ENCODE data around the gene NELL2.

NELL2 gene

GRCh38 chr12:44663291-44663690, 212.8 kb downstream of the NELL2 start:
- no peak for TF ChIP-seq CTCF (IDR thresholded peaks at IDR 0.05; ENCODE audit: extremely low read depth, missing control alignments)
- DNase-seq (ENCODE audit: low spot score), result no peak

- no peak for TF ChIP-seq CTCF (IDR thresholded peaks at IDR 0.05; ENCODE audit: extremely low read depth, missing control alignments)
- DNase-seq (ENCODE audit: low spot score), result no peak
Observed at GRCh38 chr12:44655846-44656245, 220.3 kb downstream of the NELL2 start.

GRCh38 chr12:44654646-44655639, 221.2 kb downstream of the NELL2 start:
- no peak for TF ChIP-seq CTCF (IDR thresholded peaks at IDR 0.05; ENCODE audit: extremely low read depth, missing control alignments)

GRCh38 chr12:44653861-44654527, 222.1 kb downstream of the NELL2 start:
- TF ChIP-seq CTCF (IDR thresholded peaks at IDR 0.05; ENCODE audit: extremely low read depth, missing control alignments), result no peak
- DNase-seq (ENCODE audit: low spot score), result no peak

More at GRCh38 chr12:44654646-44655639, 221.2 kb downstream of the NELL2 start:
- DNase-seq (ENCODE audit: low spot score), result no peak

GRCh38 chr12:44649693-44650092, 226.4 kb downstream of the NELL2 start:
- no peak for DNase-seq (ENCODE audit: low spot score)
- no peak for TF ChIP-seq CTCF (IDR thresholded peaks at IDR 0.05; ENCODE audit: extremely low read depth, missing control alignments)

- no peak for DNase-seq (ENCODE audit: low spot score)
- TF ChIP-seq CTCF (IDR thresholded peaks at IDR 0.05; ENCODE audit: extremely low read depth, missing control alignments), result no peak
Observed at GRCh38 chr12:44647917-44648690, 228.0 kb downstream of the NELL2 start.
